NCI-H2081 (cell line): ENCODE results near the gene TRIM2.

Source experiments
- DNase-seq, 2 experiments: peaks; one replicate each; lab custom pipeline; 2025; lab: John Stamatoyannopoulos, UW

TRIM2 gene

GRCh38 chr4:153333874-153334273 is 129.6 kb downstream of the TRIM2 start:
- DNase-seq: no peak

GRCh38 chr4:153335665-153336064 is 131.4 kb downstream of the TRIM2 start:
- DNase-seq: no peak

GRCh38 chr4:153337686-153338085 is 133.4 kb downstream of the TRIM2 start:
- no peak for DNase-seq

GRCh38 chr4:153341575-153342090 is 137.4 kb downstream of the TRIM2 start:
- DNase-seq: no peak

GRCh38 chr4:153342751-153343552 is 138.7 kb downstream of the TRIM2 start:
- DNase-seq: no peak

GRCh38 chr4:153344131-153345011 is 140.1 kb downstream of the TRIM2 start, which contains the start of gene MND1:
Gene MND1 (plus strand): TSS chr4:153344688. CDS start chr4:153344738, 50 bp downstream.
- DNase-seq: peak; percentile 73 to 76

- peak; percentile 5 to 25 for DNase-seq
Measured at GRCh38 chr4:153345012-153345981, 141.1 kb downstream of the TRIM2 start.

- DNase-seq: no peak
Measured at GRCh38 chr4:153346031-153346430, 141.8 kb downstream of the TRIM2 start.

GRCh38 chr4:153346563-153346962 is 142.3 kb downstream of the TRIM2 start:
- DNase-seq: no peak

- DNase-seq: no peak
Measured at GRCh38 chr4:153347117-153347516, 142.9 kb downstream of the TRIM2 start.

GRCh38 chr4:153348006-153348405 is 143.8 kb downstream of the TRIM2 start:
- DNase-seq: no peak

- no peak for DNase-seq
Measured at GRCh38 chr4:153349206-153349805, 145.1 kb downstream of the TRIM2 start.

- no peak for DNase-seq
Measured at GRCh38 chr4:153362184-153362583, 157.9 kb downstream of the TRIM2 start.

GRCh38 chr4:153364061-153364460 is 159.8 kb downstream of the TRIM2 start:
- no peak for DNase-seq

GRCh38 chr4:153365003-153365402 is 160.8 kb downstream of the TRIM2 start:
- DNase-seq: no peak

- DNase-seq: no peak
Measured at GRCh38 chr4:153366486-153366885, 162.2 kb downstream of the TRIM2 start.

GRCh38 chr4:153367092-153367491 is 162.8 kb downstream of the TRIM2 start:
- DNase-seq: no peak

GRCh38 chr4:153369021-153369420 is 164.8 kb downstream of the TRIM2 start:
- no peak for DNase-seq

GRCh38 chr4:153371701-153372234 is 167.5 kb downstream of the TRIM2 start:
- DNase-seq: no peak

- no peak for DNase-seq
Measured at GRCh38 chr4:153372967-153373562, 168.8 kb downstream of the TRIM2 start.
